ENCODE measurements around the gene COG4.

- TF ChIP-seq POLR2A (IDR thresholded peaks at IDR 0.05; ENCODE audit: low read depth, low read length) (no peak), TAF1 (IDR thresholded peaks at IDR 0.05; ENCODE audit: borderline replicate concordance, low read depth, low read length) (no peak), POLR2AphosphoS5 (IDR thresholded peaks at IDR 0.05; ENCODE audit: low read depth, low read length) (no peak)
Observed at GRCh38 chr16:70475054-70475871, 48.1 kb downstream of the COG4 start.
